ENCODE measurements around the gene CD46. TPM values are rescaled to one million over a fixed set of nuclear protein-coding genes. Genes with fewer than 3 reads are reported as not detected.
A peak's percentile ranks its signal among the peaks of the same experiment; 100 is the strongest.

Gene CD46
- total RNA-seq, 1 experiment from 2014 or later: 184 TPM

DNA sequence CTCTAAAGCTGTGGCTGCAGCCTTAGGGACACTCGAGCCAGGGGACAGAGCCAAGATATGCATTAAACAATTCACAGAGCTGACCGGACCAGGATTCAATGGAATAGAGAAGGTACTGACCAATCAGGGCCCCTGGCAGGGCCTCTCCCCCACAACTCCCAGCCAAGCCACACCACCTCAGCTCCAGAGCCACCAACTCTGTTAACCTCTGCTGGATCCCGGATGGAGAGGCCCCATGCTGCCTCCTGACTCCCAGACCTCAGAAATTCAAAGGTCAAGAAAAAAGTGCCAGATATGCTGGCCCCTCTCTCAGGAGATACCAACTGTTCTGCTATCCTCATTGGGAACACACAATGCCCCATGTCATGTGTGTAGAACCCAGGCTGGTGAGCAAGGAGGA is 62.1 kb downstream of the CD46 start:
- ChIA-PET CTCF (interaction anchor here (0.7 to 1.3 kb wide), 3 partner anchors 9 to 59 kb away, joined by 3 to 5 read pairs (median 3); no protein-coding TSS in a partner anchor), POLR2A (no interaction called here)
- H3K27ac Mint-ChIP-seq (ENCODE audit: low read depth, unreplicated experiment): no peak overlapping the region
- H3K4me3 Mint-ChIP-seq (ENCODE audit: unreplicated experiment): no peak overlapping the region
- TF ChIP-seq, protein P1, sequence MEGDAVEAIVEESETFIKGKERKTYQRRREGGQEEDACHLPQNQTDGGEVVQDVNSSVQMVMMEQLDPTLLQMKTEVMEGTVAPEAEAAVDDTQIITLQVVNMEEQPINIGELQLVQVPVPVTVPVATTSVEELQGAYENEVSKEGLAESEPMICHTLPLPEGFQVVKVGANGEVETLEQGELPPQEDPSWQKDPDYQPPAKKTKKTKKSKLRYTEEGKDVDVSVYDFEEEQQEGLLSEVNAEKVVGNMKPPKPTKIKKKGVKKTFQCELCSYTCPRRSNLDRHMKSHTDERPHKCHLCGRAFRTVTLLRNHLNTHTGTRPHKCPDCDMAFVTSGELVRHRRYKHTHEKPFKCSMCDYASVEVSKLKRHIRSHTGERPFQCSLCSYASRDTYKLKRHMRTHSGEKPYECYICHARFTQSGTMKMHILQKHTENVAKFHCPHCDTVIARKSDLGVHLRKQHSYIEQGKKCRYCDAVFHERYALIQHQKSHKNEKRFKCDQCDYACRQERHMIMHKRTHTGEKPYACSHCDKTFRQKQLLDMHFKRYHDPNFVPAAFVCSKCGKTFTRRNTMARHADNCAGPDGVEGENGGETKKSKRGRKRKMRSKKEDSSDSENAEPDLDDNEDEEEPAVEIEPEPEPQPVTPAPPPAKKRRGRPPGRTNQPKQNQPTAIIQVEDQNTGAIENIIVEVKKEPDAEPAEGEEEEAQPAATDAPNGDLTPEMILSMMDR (IDR thresholded peaks at IDR 0.05; ENCODE audit: unreplicated experiment): no peak
- peaks cover 75% of the 10 kb centered on the region for H3K4me1 Mint-ChIP-seq (ENCODE audit: insufficient read depth, unreplicated experiment)
- DNase-seq (ENCODE audit: unreplicated experiment): no peak
- no peaks in the 10 kb centered on the region for H3K9me3 Mint-ChIP-seq (ENCODE audit: unreplicated experiment)
- intact Hi-C loops (cut with micrococcal nuclease): no loop called here
- no TSS peak for BruUV-seq (replicated peaks)
- H3K36me3 Mint-ChIP-seq (ENCODE audit: insufficient read depth, unreplicated experiment): peaks cover 98% of the 10 kb centered on the region
- H3K27me3 Mint-ChIP-seq (ENCODE audit: insufficient read depth, unreplicated experiment): no peaks in the 10 kb centered on the region

DNA sequence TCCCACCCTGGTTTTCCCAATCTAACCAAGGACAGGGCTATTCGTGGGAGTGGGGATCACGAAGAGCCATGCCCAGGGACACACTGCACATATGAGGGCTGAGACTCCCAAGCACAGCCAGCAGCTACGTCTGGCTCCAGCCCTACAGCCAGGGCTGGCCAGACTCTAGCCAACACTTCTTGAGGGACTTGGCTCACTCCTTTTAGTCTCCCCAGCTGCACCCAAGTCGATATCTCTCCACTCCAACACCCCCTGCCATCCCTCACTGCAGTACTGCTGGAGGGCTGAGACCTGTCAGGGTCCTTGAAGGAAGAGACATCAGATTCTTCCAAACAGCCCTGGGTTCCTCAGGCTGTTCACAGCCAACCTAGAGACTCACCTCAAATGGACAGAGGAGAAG is 62.6 kb downstream of the CD46 start:
- intact Hi-C loops (cut with micrococcal nuclease): no loop called here
- TF ChIP-seq, protein P1 (IDR thresholded peaks at IDR 0.05; ENCODE audit: unreplicated experiment): no peak
- Mint-ChIP-seq H3K4me3 (ENCODE audit: unreplicated experiment) (no peak overlapping the region), H3K4me1 (ENCODE audit: insufficient read depth, unreplicated experiment) (peaks cover 75% of the 10 kb centered on the region), H3K9me3 (ENCODE audit: unreplicated experiment) (no peaks in the 10 kb centered on the region), H3K36me3 (ENCODE audit: insufficient read depth, unreplicated experiment) (peaks cover 98% of the 10 kb centered on the region), H3K27me3 (ENCODE audit: insufficient read depth, unreplicated experiment) (no peaks in the 10 kb centered on the region), H3K27ac (ENCODE audit: low read depth, unreplicated experiment) (no peak overlapping the region)
- POLR2A ChIA-PET: no interaction called here
- no peak for DNase-seq (ENCODE audit: unreplicated experiment)
- CTCF ChIA-PET: interaction anchor here (1.3 kb wide), 1 partner anchor 8 kb away, joined by 5 read pairs; no protein-coding TSS in a partner anchor
- BruUV-seq (replicated peaks): no TSS peak

- Mint-ChIP-seq H3K4me3 (ENCODE audit: unreplicated experiment) (no peak overlapping the region), H3K4me1 (ENCODE audit: insufficient read depth, unreplicated experiment) (peaks cover 75% of the 10 kb centered on the region), H3K27ac (ENCODE audit: low read depth, unreplicated experiment) (no peak overlapping the region), H3K27me3 (ENCODE audit: insufficient read depth, unreplicated experiment) (no peaks in the 10 kb centered on the region), H3K9me3 (ENCODE audit: unreplicated experiment) (no peaks in the 10 kb centered on the region), H3K36me3 (ENCODE audit: insufficient read depth, unreplicated experiment) (peaks cover 98% of the 10 kb centered on the region)
- TF ChIP-seq, protein P1 (IDR thresholded peaks at IDR 0.05; ENCODE audit: unreplicated experiment): no peak
- intact Hi-C loops (cut with micrococcal nuclease): no loop called here
- BruUV-seq (replicated peaks): no TSS peak
- ChIA-PET CTCF (interaction anchor here (2.7 kb wide), 1 partner anchor 148 kb away, joined by 7 read pairs; no protein-coding TSS in a partner anchor), POLR2A (no interaction called here)
- no peak for DNase-seq (ENCODE audit: unreplicated experiment)
Measured at GRCh38 chr1:207815466-207815865, 63.6 kb downstream of the CD46 start.

- POLR2A ChIA-PET: interaction anchor here (2.2 kb wide), 1 partner anchor 52 kb away, joined by 11 read pairs; no protein-coding TSS in a partner anchor
- Mint-ChIP-seq H3K4me1 (ENCODE audit: insufficient read depth, unreplicated experiment) (peaks cover 75% of the 10 kb centered on the region), H3K4me3 (ENCODE audit: unreplicated experiment) (no peak overlapping the region), H3K36me3 (ENCODE audit: insufficient read depth, unreplicated experiment) (peaks cover 98% of the 10 kb centered on the region), H3K9me3 (ENCODE audit: unreplicated experiment) (no peaks in the 10 kb centered on the region), H3K27me3 (ENCODE audit: insufficient read depth, unreplicated experiment) (no peaks in the 10 kb centered on the region), H3K27ac (ENCODE audit: low read depth, unreplicated experiment) (no peak overlapping the region)
- peak; percentile 47 for DNase-seq (ENCODE audit: unreplicated experiment)
- BruUV-seq (replicated peaks): no TSS peak
- CTCF ChIA-PET: interaction anchor here (0.6 to 28.1 kb wide), 6 partner anchors 10 to 429 kb away, joined by 3 to 790 read pairs (median 4); no protein-coding TSS in a partner anchor
- TF ChIP-seq, protein P1 (IDR thresholded peaks at IDR 0.05; ENCODE audit: unreplicated experiment): no peak
- intact Hi-C loops (cut with micrococcal nuclease): no loop called here
Measured at GRCh38 chr1:207815913-207816291, 64.0 kb downstream of the CD46 start.

All from MCF 10A (cell line).